Suprapubic skin (tissue), 4 donors: ENCODE results near the gene FAM78A. TPM values are rescaled to one million over a fixed set of nuclear protein-coding genes. Genes with fewer than 3 reads are reported as not detected.

ENCODE experiments used
- DNase-seq, 2 donors: peaks; one replicate each; pipeline ENCODE4 v3.0.0-alpha.2; 2019; ENCODE audit warnings: low spot score in 2 of 2
- H3K27ac ChIP-seq: fragments of 200-600 bp; sonication (generic); one replicate; pipeline ENCODE4 v1.5.1; 2019
- H3K27me3 ChIP-seq: fragments of 200-600 bp; sonication (generic); one replicate; pipeline ENCODE4 v1.5.1; 2019
- H3K36me3 ChIP-seq: fragments of 200-600 bp; sonication (generic); one replicate; pipeline ENCODE4 v1.5.1; 2019
- H3K4me1 ChIP-seq: fragments of 200-600 bp; sonication (generic); one replicate; pipeline ENCODE4 v1.5.1; 2019
- H3K4me3 ChIP-seq: fragments of 200-600 bp; sonication (generic); one replicate; pipeline ENCODE4 v1.5.1; 2019; ENCODE audit warnings: mild to moderate bottlenecking
- H3K9me3 ChIP-seq: fragments of 200-600 bp; sonication (generic); one replicate; pipeline ENCODE4 v1.5.1; 2019
- CTCF ChIP-seq, 2 donors: fragments of 200-600 bp in 1 of 2; fragments of 450-650 bp in 1 of 2; sonication (generic) in 1 of 2; IDR thresholded peaks; one replicate each; pipeline ENCODE4 v1.5.1; 2016 to 2019; ENCODE audit warnings: antibody characterized with exemption in 2 of 2, mild to moderate bottlenecking in 1 of 2, moderate library complexity in 1 of 2
- EP300 ChIP-seq: sonication (generic); formaldehyde crosslinking; IDR thresholded peaks from one replicate; pipeline ENCODE4 v1.6.1; 2017; ENCODE audit warnings: antibody characterized with exemption
- POLR2A ChIP-seq, 2 donors: fragments of 450-650 bp; IDR thresholded peaks; one replicate each; pipeline ENCODE4 v1.6.1; 2017; ENCODE audit warnings: antibody characterized with exemption in 2 of 2, mild to moderate bottlenecking in 2 of 2, moderate library complexity in 2 of 2
- POLR2AphosphoS5 ChIP-seq, 3 donors: sonication (generic); formaldehyde crosslinking; IDR thresholded peaks; one replicate each; pipeline ENCODE4 v1.6.1; 2017; ENCODE audit warnings: antibody characterized with exemption in 3 of 3
- WGBS: methylation state at CpG from one replicate; pipeline ENCODE4 v1.1.5; 2018; 5-methylcytosine and 5-hydroxymethylcytosine counted together
- total RNA-seq, 4 donors: library from RNA; depleted of rRNA; stranded (reverse); fragments of >200 nt; gene quantifications; one replicate each; pipeline ENCODE4 v1.1.0, GENCODE V29; 2016

The FAM78A gene
- total RNA-seq, 4 donors from 2014 or later = 0.81 to 2.0 (median 1.3) TPM

GRCh38 chr9:131296460-131296859 is 20.1 kb upstream of the FAM78A start:
- WGBS = 59% methylated on average over 9 of the region's 9 CpGs
- no peak overlapping the region for H3K4me3 ChIP-seq
- TF ChIP-seq CTCF (IDR thresholded peaks at IDR 0.05) (no peak), POLR2A (IDR thresholded peaks at IDR 0.05) (no peak), EP300 (no peak), POLR2AphosphoS5 (IDR thresholded peaks at IDR 0.05) (no peak)
- no peaks in the 10 kb centered on the region for H3K9me3 ChIP-seq
- DNase-seq = no peak
- no peaks in the 10 kb centered on the region for H3K4me1 ChIP-seq
- H3K36me3 ChIP-seq = no peaks in the 10 kb centered on the region
- no peaks in the 10 kb centered on the region for H3K27me3 ChIP-seq
- H3K27ac ChIP-seq = no peak overlapping the region

GRCh38 chr9:131292937-131293336 is 16.6 kb upstream of the FAM78A start:
- DNase-seq = no peak
- no peak overlapping the region for H3K4me3 ChIP-seq
- peaks cover 3% of the 10 kb centered on the region for H3K4me1 ChIP-seq
- no peaks in the 10 kb centered on the region for H3K9me3 ChIP-seq
- no peaks in the 10 kb centered on the region for H3K36me3 ChIP-seq
- H3K27me3 ChIP-seq = no peaks in the 10 kb centered on the region
- H3K27ac ChIP-seq = no peak overlapping the region
- WGBS = 94% methylated on average over 10 of the region's 10 CpGs
- TF ChIP-seq CTCF (IDR thresholded peaks at IDR 0.05) (no peak), POLR2AphosphoS5 (IDR thresholded peaks at IDR 0.05) (no peak), POLR2A (IDR thresholded peaks at IDR 0.05) (no peak), EP300 (no peak)

GRCh38 chr9:131291795-131292315 is 15.5 kb upstream of the FAM78A start:
- no peak for DNase-seq
- WGBS = 75% methylated on average over 7 of the region's 7 CpGs
- TF ChIP-seq POLR2A (IDR thresholded peaks at IDR 0.05) = no peak
- TF ChIP-seq CTCF (IDR thresholded peaks at IDR 0.05) = no peak
- no peak for TF ChIP-seq EP300
- no peak for TF ChIP-seq POLR2AphosphoS5 (IDR thresholded peaks at IDR 0.05)
- Histone ChIP-seq H3K27me3 (no peaks in the 10 kb centered on the region), H3K36me3 (no peaks in the 10 kb centered on the region), H3K4me1 (peaks cover 3% of the 10 kb centered on the region), H3K27ac (no peak overlapping the region), H3K9me3 (no peaks in the 10 kb centered on the region), H3K4me3 (no peak overlapping the region)

GRCh38 chr9:131290767-131291370 is 14.6 kb upstream of the FAM78A start:
- Histone ChIP-seq H3K9me3 (no peaks in the 10 kb centered on the region), H3K4me1 (peaks cover 3% of the 10 kb centered on the region), H3K27me3 (no peaks in the 10 kb centered on the region), H3K27ac (no peak overlapping the region), H3K4me3 (peak overlapping the region; percentile 47), H3K36me3 (no peaks in the 10 kb centered on the region)
- no peak for DNase-seq
- 79% methylated on average over 11 of the region's 17 CpGs for whole genome bisulfite sequencing
- no peak for TF ChIP-seq EP300
- TF ChIP-seq POLR2AphosphoS5 (IDR thresholded peaks at IDR 0.05) = no peak

- Histone ChIP-seq H3K9me3 (no peaks in the 10 kb centered on the region), H3K27ac (no peak overlapping the region), H3K4me1 (peaks cover 3% of the 10 kb centered on the region), H3K36me3 (no peaks in the 10 kb centered on the region), H3K4me3 (peak overlapping the region; percentile 47), H3K27me3 (no peaks in the 10 kb centered on the region)
- DNase-seq = peak in 1 of 2 donors; percentile 60
- WGBS = 78% methylated on average over 16 of the region's 34 CpGs
- TF ChIP-seq CTCF (IDR thresholded peaks at IDR 0.05) (no peak), EP300 (no peak), POLR2AphosphoS5 (IDR thresholded peaks at IDR 0.05) (no peak), POLR2A (IDR thresholded peaks at IDR 0.05) (no peak)
Measured at GRCh38 chr9:131290036-131290766, 13.9 kb upstream of the FAM78A start.
